Adipose tissue (tissue), 3 donors: ENCODE data around the gene TMEM131L. TPM values are rescaled to one million over a fixed set of nuclear protein-coding genes. Genes with fewer than 3 reads are reported as not detected.

Source experiments
- H3K27ac ChIP-seq: one replicate; pipeline ENCODE4 v1.5.1; 2013; ENCODE audit warnings: low read depth, low read length
- WGBS, 3 donors: extraction: QIAGEN DNeasy Blood & Tissue Kit; methylation state at CpG; one replicate each; pipeline ENCODE4 v1.1.7; 2013; 5-methylcytosine and 5-hydroxymethylcytosine counted together
- polyA plus RNA-seq, 3 donors: library from polyadenylated mRNA; stranded (reverse); fragments of 200-250 nt; gene quantifications; one replicate each; pipeline ENCODE4 v1.2.3, GENCODE V29; 2013
- donor health status: healthy with polysubstance abuse.
- donor health status: Bipolar disorder and iron deficiency.
- donor health status: healthy.

The TMEM131L gene
- polyA plus RNA-seq, 3 donors: 5.8 to 19.1 (median 17.5) TPM

GRCh38 chr4:153514001-153514526 is 47.9 kb downstream of the TMEM131L start:
- 51 to 62% (median 59%) methylated on average over 3 of the region's 3 CpGs for WGBS, 3 donors
- no peak overlapping the region for H3K27ac ChIP-seq

GRCh38 chr4:153514688-153515426 is 48.7 kb downstream of the TMEM131L start:
- 71 to 97% (median 79%) methylated on average over 15 of the region's 15 CpGs for WGBS, 3 donors
- no peak overlapping the region for H3K27ac ChIP-seq

GRCh38 chr4:153517159-153517558 is 51.0 kb downstream of the TMEM131L start:
- no peak overlapping the region for H3K27ac ChIP-seq
- 91 to 94% (median 93%) methylated on average over 3 of the region's 3 CpGs for WGBS, 3 donors

GRCh38 chr4:153518001-153518400 is 51.8 kb downstream of the TMEM131L start:
- WGBS, 3 donors: 27 to 71% (median 68%) methylated on average over 8 of the region's 8 CpGs
- H3K27ac ChIP-seq: no peak overlapping the region

GRCh38 chr4:153518637-153519389 is 52.7 kb downstream of the TMEM131L start:
- no peak overlapping the region for H3K27ac ChIP-seq
- 23 to 80% (median 72%) methylated on average over 10 of the region's 10 CpGs for WGBS, 3 donors

GRCh38 chr4:153519687-153520086 is 53.5 kb downstream of the TMEM131L start:
- 44 to 48% (median 45%) methylated on average over 1 of the region's 1 CpG for WGBS, 3 donors
- no peak overlapping the region for H3K27ac ChIP-seq

- 72 to 92% (median 92%) methylated on average over 4 of the region's 4 CpGs for WGBS, 3 donors
- no peak overlapping the region for H3K27ac ChIP-seq
These were observed 54.1 kb downstream of the TMEM131L start for GRCh38 chr4:153520227-153520626.

GRCh38 chr4:153520801-153521329 is 54.7 kb downstream of the TMEM131L start:
- H3K27ac ChIP-seq: no peak overlapping the region
- WGBS, 3 donors: 38 to 48% (median 45%) methylated on average over 8 of the region's 8 CpGs

GRCh38 chr4:153521478-153521877 is 55.3 kb downstream of the TMEM131L start:
- 90 to 95% (median 94%) methylated on average over 10 of the region's 10 CpGs for WGBS, 3 donors
- H3K27ac ChIP-seq: no peak overlapping the region

- H3K27ac ChIP-seq: no peak overlapping the region
- WGBS, 3 donors: 64 to 87% (median 71%) methylated on average over 17 of the region's 17 CpGs
These were observed 56.0 kb downstream of the TMEM131L start for GRCh38 chr4:153521999-153522801.

- WGBS, 3 donors: 83 to 84% (median 84%) methylated on average over 1 of the region's 1 CpG
- H3K27ac ChIP-seq: no peak overlapping the region
These were observed 56.6 kb downstream of the TMEM131L start for GRCh38 chr4:153522802-153523094.

GRCh38 chr4:153523164-153523796 is 57.1 kb downstream of the TMEM131L start:
- no peak overlapping the region for H3K27ac ChIP-seq

GRCh38 chr4:153523941-153524386 is 57.8 kb downstream of the TMEM131L start:
- WGBS, 3 donors: 36 to 56% (median 49%) methylated on average over 4 of the region's 4 CpGs
- H3K27ac ChIP-seq: no peak overlapping the region

More at GRCh38 chr4:153523164-153523796, 57.1 kb downstream of the TMEM131L start:
- WGBS, 3 donors: 62 to 76% (median 62%) methylated on average over 5 of the region's 5 CpGs

GRCh38 chr4:153524682-153525081 is 58.5 kb downstream of the TMEM131L start:
- 86 to 90% (median 90%) methylated on average over 4 of the region's 4 CpGs for WGBS, 3 donors
- H3K27ac ChIP-seq: no peak overlapping the region

GRCh38 chr4:153527690-153528089 is 61.5 kb downstream of the TMEM131L start:
- WGBS, 3 donors: 79 to 92% (median 84%) methylated on average over 11 of the region's 11 CpGs

GRCh38 chr4:153528705-153529485 is 62.7 kb downstream of the TMEM131L start:
- WGBS, 3 donors: 77 to 88% (median 85%) methylated on average over 6 of the region's 6 CpGs
- no peak overlapping the region for H3K27ac ChIP-seq

More at GRCh38 chr4:153527690-153528089, 61.5 kb downstream of the TMEM131L start:
- no peak overlapping the region for H3K27ac ChIP-seq

- no peak overlapping the region for H3K27ac ChIP-seq
- 54 to 70% (median 70%) methylated on average over 3 of the region's 3 CpGs for WGBS, 3 donors
These were observed 63.5 kb downstream of the TMEM131L start for GRCh38 chr4:153529646-153530045.
